Measurements from ENCODE around the gene MIA2. TPM values are rescaled to one million over a fixed set of nuclear protein-coding genes. Genes with fewer than 3 reads are reported as not detected.

Gene MIA2, protein sequence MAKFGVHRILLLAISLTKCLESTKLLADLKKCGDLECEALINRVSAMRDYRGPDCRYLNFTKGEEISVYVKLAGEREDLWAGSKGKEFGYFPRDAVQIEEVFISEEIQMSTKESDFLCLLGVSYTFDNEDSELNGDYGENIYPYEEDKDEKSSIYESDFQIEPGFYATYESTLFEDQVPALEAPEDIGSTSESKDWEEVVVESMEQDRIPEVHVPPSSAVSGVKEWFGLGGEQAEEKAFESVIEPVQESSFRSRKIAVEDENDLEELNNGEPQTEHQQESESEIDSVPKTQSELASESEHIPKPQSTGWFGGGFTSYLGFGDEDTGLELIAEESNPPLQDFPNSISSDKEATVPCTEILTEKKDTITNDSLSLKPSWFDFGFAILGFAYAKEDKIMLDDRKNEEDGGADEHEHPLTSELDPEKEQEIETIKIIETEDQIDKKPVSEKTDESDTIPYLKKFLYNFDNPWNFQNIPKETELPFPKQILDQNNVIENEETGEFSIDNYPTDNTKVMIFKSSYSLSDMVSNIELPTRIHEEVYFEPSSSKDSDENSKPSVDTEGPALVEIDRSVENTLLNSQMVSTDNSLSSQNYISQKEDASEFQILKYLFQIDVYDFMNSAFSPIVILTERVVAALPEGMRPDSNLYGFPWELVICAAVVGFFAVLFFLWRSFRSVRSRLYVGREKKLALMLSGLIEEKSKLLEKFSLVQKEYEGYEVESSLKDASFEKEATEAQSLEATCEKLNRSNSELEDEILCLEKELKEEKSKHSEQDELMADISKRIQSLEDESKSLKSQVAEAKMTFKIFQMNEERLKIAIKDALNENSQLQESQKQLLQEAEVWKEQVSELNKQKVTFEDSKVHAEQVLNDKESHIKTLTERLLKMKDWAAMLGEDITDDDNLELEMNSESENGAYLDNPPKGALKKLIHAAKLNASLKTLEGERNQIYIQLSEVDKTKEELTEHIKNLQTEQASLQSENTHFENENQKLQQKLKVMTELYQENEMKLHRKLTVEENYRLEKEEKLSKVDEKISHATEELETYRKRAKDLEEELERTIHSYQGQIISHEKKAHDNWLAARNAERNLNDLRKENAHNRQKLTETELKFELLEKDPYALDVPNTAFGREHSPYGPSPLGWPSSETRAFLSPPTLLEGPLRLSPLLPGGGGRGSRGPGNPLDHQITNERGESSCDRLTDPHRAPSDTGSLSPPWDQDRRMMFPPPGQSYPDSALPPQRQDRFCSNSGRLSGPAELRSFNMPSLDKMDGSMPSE (N-terminal part only)
- total RNA-seq = 28.1 TPM

DNA sequence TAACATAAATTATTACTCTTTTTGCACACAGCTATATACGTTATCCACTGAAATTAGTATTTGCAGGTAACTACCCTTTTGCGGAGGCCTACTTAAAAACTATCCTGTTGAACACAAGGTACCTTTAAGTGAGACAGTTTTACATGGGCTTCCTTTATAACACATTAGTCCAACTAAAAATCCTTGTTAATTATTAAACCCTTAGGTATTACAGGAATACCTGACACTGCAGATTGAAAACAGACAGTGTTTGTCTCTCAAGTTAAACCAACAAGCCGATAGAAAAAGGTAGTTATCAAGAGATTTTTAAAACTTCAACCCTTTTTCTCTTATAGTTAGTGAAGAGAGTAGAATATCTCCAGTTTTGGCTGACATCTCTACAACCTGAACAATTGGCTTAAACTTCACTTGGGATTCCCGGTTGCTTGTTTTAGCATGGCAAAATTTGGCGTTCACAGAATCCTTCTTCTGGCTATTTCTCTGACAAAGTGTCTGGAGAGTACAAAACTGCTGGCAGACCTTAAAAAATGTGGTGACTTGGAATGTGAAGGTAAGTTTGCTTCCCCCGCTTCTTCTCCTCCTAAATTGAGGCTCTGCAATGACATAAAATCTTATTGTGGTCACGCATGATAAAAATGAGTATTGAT, at the start of gene MIA2:
Gene MIA2 (plus strand): TSS at position 236 of the 647 bp plus-strand sequence. CDS start 200 bp downstream, at position 436.

DNA sequence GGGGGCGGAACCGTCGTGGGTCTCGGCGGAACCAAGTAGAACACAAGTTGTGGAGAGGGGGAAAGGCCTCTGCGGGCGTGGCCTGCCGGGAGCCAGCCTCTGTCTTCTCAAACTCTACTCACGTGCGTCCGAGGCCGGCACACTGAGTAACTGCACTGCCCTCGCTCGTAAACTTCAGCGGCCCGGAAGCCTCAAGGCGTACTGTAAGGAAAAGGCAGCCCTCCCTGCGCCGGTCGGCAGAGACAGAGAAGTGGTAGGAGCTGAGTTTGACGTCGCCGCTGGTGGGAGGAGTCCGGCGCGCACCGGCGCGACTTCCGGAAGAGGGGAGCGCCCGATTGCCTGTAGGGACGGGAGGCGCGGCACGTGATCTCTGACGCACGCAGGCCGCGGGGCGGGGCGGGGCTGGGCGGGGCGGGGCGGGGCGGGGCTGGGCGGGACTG, 198.5 kb downstream of the MIA2 start, which contains the start of gene FBXO33:
Gene FBXO33 (minus strand): TSS at position 255 of the 440 bp plus-strand sequence. CDS start 271 bp downstream, outside the sequence.

Other genes with a start within 250 kb of the MIA2 start
- 157 TPM for gene SEC23A, start 130.7 kb upstream of the MIA2 start, total RNA-seq
- 49.6 TPM for gene GEMIN2, start 119.6 kb upstream of the MIA2 start, total RNA-seq
- 92.5 TPM for gene TRAPPC6B, start 63.6 kb upstream of the MIA2 start, total RNA-seq
- 49.1 TPM for gene PNN, start 58.7 kb upstream of the MIA2 start, total RNA-seq
- 17.8 TPM for gene FBXO33, start 198.5 kb downstream of the MIA2 start, total RNA-seq